ENCODE data around the gene CRIP2. TPM values are rescaled to one million over a fixed set of nuclear protein-coding genes. Genes with fewer than 3 reads are reported as not detected.

CRIP2 gene
- total and polyA plus RNA-seq, 2 of the 8 experiments (the other 6 are each of a cell fraction or from before 2014, with no cell fraction given), result 4.2 to 13.5 TPM

DNA sequence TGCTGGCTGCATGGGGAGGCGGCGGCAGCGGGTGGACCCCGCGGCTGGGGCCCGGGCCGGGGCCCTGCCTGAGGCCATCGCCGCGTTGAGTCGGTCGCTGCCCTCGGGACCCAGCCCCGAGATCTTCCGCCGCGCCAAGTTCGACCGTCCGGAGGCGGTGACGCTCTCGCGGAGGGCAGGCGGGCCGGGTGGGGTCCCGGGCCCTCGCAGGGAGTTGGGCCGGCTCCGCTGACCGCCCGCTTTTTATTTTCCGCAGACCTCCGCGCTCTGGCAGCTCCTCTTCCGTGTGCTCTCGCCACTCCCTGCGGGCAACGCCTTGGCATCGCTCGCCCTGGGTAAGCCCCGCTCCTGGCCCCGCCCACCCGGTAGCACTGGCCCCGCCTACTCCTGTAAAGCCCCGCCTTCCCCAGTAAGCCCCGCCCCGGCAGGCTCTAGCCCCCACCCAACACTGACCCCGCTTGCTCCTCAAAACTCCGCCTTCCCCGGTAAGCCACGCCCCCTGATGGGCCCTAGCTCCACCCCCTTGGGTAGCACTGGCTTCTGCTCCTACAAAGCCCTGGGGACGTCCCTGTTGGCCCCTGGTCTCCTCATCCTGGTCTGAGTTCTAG, 16.8 kb downstream of the CRIP2 start:
- H4K20me1 ChIP-seq (replicated peaks in 1 of 2; ENCODE audit: control insufficient read depth in 1 of 2, insufficient read depth in 2 of 2, low read length in 2 of 2), result peaks cover 0 to 10% of the 10 kb centered on the region in 2 experiments
- no peaks in the 10 kb centered on the region; a peak in 2 of 8 replicates for H3K36me3 ChIP-seq (ENCODE audit: control insufficient read depth in 2 of 4, insufficient read depth in 4 of 4, low read length in 3 of 4)
- H3K18ac ChIP-seq (ENCODE audit: extremely low read depth, low read length), result no peak overlapping the region
- H3K14ac ChIP-seq (ENCODE audit: insufficient read length), result no peak overlapping the region
- peak overlapping the region; percentile 16 to 68; a peak in 3 of 4 replicates for H3K4me2 ChIP-seq (ENCODE audit: insufficient read depth in 1 of 2, low read depth in 2 of 2, low read length in 2 of 2)
- FAIRE-seq (no peak), DNase-seq (ENCODE audit: low read depth in 1 of 2, low spot score in 2 of 2) (peak in 1 of 2 experiments; percentile 81)
- H4K8ac ChIP-seq (ENCODE audit: extremely low read depth, insufficient read depth, low read length), result peak overlapping the region; percentile 71; the same call in 1 of the 2 replicates
- H3K27ac ChIP-seq (ENCODE audit: low read depth, low read length), result peak overlapping the region; percentile 73; the same call in 1 of the 2 replicates
- H2BK12ac ChIP-seq (ENCODE audit: low read depth, low read length), result no peak overlapping the region
- POLR2A ChIA-PET (ENCODE audit: partially characterized antibody), result interaction anchor here (0.6 to 1.3 kb wide), 2 partner anchors 10 to 225 kb away, joined by 3 to 4 read pairs; no protein-coding TSS in a partner anchor
- H2BK120ac ChIP-seq (replicated peaks; ENCODE audit: low read depth, low read length), result no peak overlapping the region
- no peak overlapping the region for H3K56ac ChIP-seq (replicated peaks; ENCODE audit: insufficient read length, low read depth, low read length)
- no peak overlapping the region for H4K91ac ChIP-seq (replicated peaks; ENCODE audit: insufficient read length, low read length)
- peaks cover 9% of the 10 kb centered on the region; the same call in 1 of the 2 replicates for H3K23me2 ChIP-seq (ENCODE audit: low read depth, low read length)
- H2AK5ac ChIP-seq (ENCODE audit: low read depth, low read length), result no peak overlapping the region
- H3K23ac ChIP-seq (ENCODE audit: insufficient read length), result no peak overlapping the region
- CTCF ChIA-PET (ENCODE audit: partially characterized antibody), result interaction anchor here (0.7 to 2.2 kb wide), 7 partner anchors 10 to 115 kb away, joined by 3 to 15 read pairs (median 4); no protein-coding TSS in a partner anchor
- peak overlapping the region in 3 of 4 experiments; percentile 63 to 85 (median 69); a peak in 5 of 7 replicates for H3K9ac ChIP-seq (replicated peaks in 1 of 4; ENCODE audit: extremely low read depth in 1 of 4, low read depth in 3 of 4, low read length in 3 of 4)
- no peaks in the 10 kb centered on the region for H3K79me1 ChIP-seq (ENCODE audit: low read depth, low read length)
- no peak overlapping the region for H2BK5ac ChIP-seq (ENCODE audit: low read depth, low read length)
- H3K4me3 ChIP-seq (ENCODE audit: extremely low read depth in 1 of 4, insufficient read depth in 2 of 4, low read depth in 3 of 4, low read length in 4 of 4), result peak overlapping the region; percentile 37 to 91 (median 70)
- no peaks in the 10 kb centered on the region for H3K9me3 ChIP-seq (ENCODE audit: insufficient read depth in 2 of 2, low read depth in 1 of 2, low read length in 1 of 2)
- peaks cover 0 to 17% (median 3%) of the 10 kb centered on the region in 4 experiments; a peak in 5 of 7 replicates for H3K4me1 ChIP-seq (replicated peaks in 1 of 4; ENCODE audit: control insufficient read depth in 3 of 4, insufficient read depth in 4 of 4, low read length in 3 of 4)
- no peak overlapping the region for H2AFZ ChIP-seq (ENCODE audit: low read length)
- H4K5ac ChIP-seq (ENCODE audit: insufficient read length, low read depth, low read length), result no peak overlapping the region
- no peak overlapping the region for H2BK15ac ChIP-seq (ENCODE audit: low read length)
- 9% methylated on average over 20 of the region's 53 CpGs; no CpG with 5 or more reads in 1 of the 2 experiments for WGBS, 2 experiments (ENCODE audit: extremely low coverage in 1 of 2, insufficient coverage in 1 of 2, insufficient read length in 1 of 2, insufficient replicate concordance in 2 of 2, low coverage in 1 of 2, low lambda C conversion rate in 2 of 2, missing lambda C conversion rate in 1 of 2)
- no peak overlapping the region for H2BK20ac ChIP-seq (ENCODE audit: low read length)
- H3K27me3 ChIP-seq (replicated peaks in 1 of 4; ENCODE audit: control insufficient read depth in 3 of 4, extremely low read depth in 1 of 4, insufficient read depth in 3 of 4, low read length in 3 of 4), result peaks cover 18 to 27% (median 25%) of the 10 kb centered on the region in 4 experiments
- H3K79me2 ChIP-seq (ENCODE audit: control insufficient read depth in 1 of 2, insufficient read depth in 2 of 2, low read length in 2 of 2), result no peaks in the 10 kb centered on the region
- H3K4ac ChIP-seq (replicated peaks; ENCODE audit: insufficient read length, low read depth, low read length), result no peak overlapping the region
- TF ChIP-seq TAF1 (IDR thresholded peaks at IDR 0.05; ENCODE audit: low read depth, low read length) (peak; percentile 12; the same call in 1 of the 2 replicates), CHD1 (IDR thresholded peaks at IDR 0.05; ENCODE audit: low read depth, low read length) (no peak), EZH2 (IDR thresholded peaks at IDR 0.05; ENCODE audit: low read depth, low read length, severe bottlenecking) (no peak), JUND (IDR thresholded peaks at IDR 0.05; ENCODE audit: low read length) (no peak), MAFK (IDR thresholded peaks at IDR 0.05; ENCODE audit: low read depth, low read length) (no peak), PHF8 (conservative IDR thresholded peaks at IDR 0.05; ENCODE audit: low read depth, low read length) (peak; percentile 98), USF2 (IDR thresholded peaks at IDR 0.05; ENCODE audit: low read length) (no peak), GTF2F1 (IDR thresholded peaks at IDR 0.05; ENCODE audit: borderline replicate concordance, low read depth, low read length) (no peak), HDAC6 (IDR thresholded peaks at IDR 0.05; ENCODE audit: low read depth, low read length) (no peak), POLR2A (IDR thresholded peaks at IDR 0.05; ENCODE audit: control extremely low read depth in 1 of 2, low read depth in 2 of 2, low read length in 2 of 2) (peak in 1 of 2 experiments; percentile 80; a peak in 2 of 3 replicates)
